ENCODE data around the gene NKG7. TPM values are rescaled to one million over a fixed set of nuclear protein-coding genes. Genes with fewer than 3 reads are reported as not detected.

The NKG7 gene
- total RNA-seq, 4 donors from 2014 or later = 1.3 TPM; not detected in 3

DNA sequence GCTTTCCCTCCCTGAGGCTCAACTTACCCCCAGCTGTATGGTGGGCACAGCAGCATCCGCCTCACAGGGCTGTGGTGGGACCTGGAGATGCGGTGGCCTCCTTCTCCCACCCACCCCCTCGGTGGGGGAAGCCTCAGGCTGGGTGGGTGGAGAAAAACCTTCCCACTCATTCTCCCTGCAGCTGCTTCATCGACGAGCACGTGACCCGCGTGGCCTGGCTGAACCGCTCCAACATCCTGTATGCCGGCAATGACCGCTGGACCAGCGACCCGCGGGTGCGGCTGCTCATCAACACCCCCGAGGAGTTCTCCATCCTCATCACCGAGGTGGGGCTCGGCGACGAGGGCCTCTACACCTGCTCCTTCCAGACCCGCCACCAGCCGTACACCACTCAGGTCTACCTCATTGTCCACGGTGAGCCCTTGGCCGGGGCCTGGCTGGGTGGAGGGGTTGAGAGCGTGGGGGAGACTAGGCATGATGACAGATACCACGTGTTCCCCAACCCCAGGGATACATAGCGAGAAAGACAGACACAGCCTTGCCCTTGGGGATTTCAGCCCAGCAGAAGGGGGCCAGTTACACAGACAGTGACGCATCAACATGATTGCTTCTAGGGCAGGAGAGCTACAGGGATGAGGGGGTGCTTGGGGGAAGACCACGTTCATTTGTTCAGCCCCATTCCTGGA is 48.8 kb downstream of the NKG7 start:
- intact Hi-C loops (cut with DNase I; ENCODE audit: low total_unique reads) = loop anchor here (10.0 kb wide), 1 partner anchor 91 kb away; the partner anchor contains the start of gene SIGLEC10
- no peak for TF ChIP-seq POLR2A (IDR thresholded peaks at IDR 0.05)
- no peak for DNase-seq (ENCODE audit: low spot score in 2 of 2)
- H3K4me3 ChIP-seq (ENCODE audit: low read depth, poor library complexity, severe bottlenecking) = no peak overlapping the region
- WGBS, 2 donors = 69 to 74% methylated on average over 29 of the region's 29 CpGs

DNA sequence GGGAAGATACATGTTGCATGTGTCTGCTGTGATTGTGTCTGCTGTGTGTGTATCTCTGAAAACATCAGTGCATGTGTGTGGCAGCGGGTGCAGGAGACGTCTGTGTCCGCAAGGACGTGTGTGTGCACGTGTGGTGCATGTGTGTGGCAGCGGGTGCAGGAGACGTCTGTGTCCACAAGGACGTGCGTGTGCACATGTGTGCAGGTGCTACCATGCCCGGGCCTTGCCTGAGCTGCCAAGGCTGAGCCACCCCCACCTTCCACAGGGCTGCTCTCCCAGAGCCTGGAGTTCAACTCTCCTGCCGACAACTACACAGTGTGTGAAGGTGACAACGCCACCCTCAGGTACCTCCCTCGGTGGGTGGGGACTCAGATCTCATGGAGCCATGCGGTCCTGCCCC is 50.7 kb downstream of the NKG7 start:
- WGBS, 2 donors = 51 to 63% methylated on average over 11 to 14 of the region's 14 CpGs
- intact Hi-C loops (cut with DNase I; ENCODE audit: low total_unique reads) = loop anchor here (10.0 kb wide), 1 partner anchor 93 kb away; the partner anchor contains the start of gene SIGLEC10
- H3K4me3 ChIP-seq (ENCODE audit: low read depth, poor library complexity, severe bottlenecking) = no peak overlapping the region
- no peak for DNase-seq (ENCODE audit: low spot score in 2 of 2)
- TF ChIP-seq POLR2A (IDR thresholded peaks at IDR 0.05) = no peak
- TF ChIP-seq, protein P1, sequence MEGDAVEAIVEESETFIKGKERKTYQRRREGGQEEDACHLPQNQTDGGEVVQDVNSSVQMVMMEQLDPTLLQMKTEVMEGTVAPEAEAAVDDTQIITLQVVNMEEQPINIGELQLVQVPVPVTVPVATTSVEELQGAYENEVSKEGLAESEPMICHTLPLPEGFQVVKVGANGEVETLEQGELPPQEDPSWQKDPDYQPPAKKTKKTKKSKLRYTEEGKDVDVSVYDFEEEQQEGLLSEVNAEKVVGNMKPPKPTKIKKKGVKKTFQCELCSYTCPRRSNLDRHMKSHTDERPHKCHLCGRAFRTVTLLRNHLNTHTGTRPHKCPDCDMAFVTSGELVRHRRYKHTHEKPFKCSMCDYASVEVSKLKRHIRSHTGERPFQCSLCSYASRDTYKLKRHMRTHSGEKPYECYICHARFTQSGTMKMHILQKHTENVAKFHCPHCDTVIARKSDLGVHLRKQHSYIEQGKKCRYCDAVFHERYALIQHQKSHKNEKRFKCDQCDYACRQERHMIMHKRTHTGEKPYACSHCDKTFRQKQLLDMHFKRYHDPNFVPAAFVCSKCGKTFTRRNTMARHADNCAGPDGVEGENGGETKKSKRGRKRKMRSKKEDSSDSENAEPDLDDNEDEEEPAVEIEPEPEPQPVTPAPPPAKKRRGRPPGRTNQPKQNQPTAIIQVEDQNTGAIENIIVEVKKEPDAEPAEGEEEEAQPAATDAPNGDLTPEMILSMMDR (IDR thresholded peaks at IDR 0.05) = no peak

Other genes starting within 250 kb of the NKG7 start
- 1 to 10 TPM in 2 of 4 donors, under 1 TPM in 2; 0.15 to 2.7 (median 1.2) TPM for gene SIGLEC9, start 247.7 kb downstream of the NKG7 start, total RNA-seq
- not detected for gene SIGLEC7, start 230.4 kb downstream of the NKG7 start, total RNA-seq
- gene CD33, start 147.6 kb downstream of the NKG7 start, total RNA-seq = 1 to 10 TPM; 1.4 to 2.5 (median 2.1) TPM
- gene SIGLECL1, start 121.6 kb downstream of the NKG7 start, total RNA-seq = not detected
- gene IGLON5, start 61.0 kb downstream of the NKG7 start, total RNA-seq = under 1 TPM in 1 of 4 donors, not detected in 3; 0.27 TPM
- 10 to 100 TPM; 31.0 to 42.9 (median 39.5) TPM for gene VSIG10L, start 30.5 kb downstream of the NKG7 start, total RNA-seq
- gene ETFB, start 6.3 kb downstream of the NKG7 start, total RNA-seq = 10 to 100 TPM; 52.5 to 79.2 (median 74.5) TPM
- 1 to 10 TPM in 1 of 4 donors, not detected in 3; 1.8 TPM for gene CLDND2, start 3.7 kb downstream of the NKG7 start, total RNA-seq
- not detected for gene LIM2, start 15.3 kb upstream of the NKG7 start, total RNA-seq
- not detected for gene C19orf84, start 17.9 kb upstream of the NKG7 start, total RNA-seq
- gene SIGLEC10, start 45.0 kb upstream of the NKG7 start, total RNA-seq = 1 to 10 TPM in 3 of 4 donors, under 1 TPM in 1; 0.53 to 8.6 (median 1.8) TPM
- gene SIGLEC8, start 85.8 kb upstream of the NKG7 start, total RNA-seq = under 1 TPM in 3 of 4 donors, not detected in 1; 0.27 to 0.65 (median 0.38) TPM
- not detected for gene CEACAM18, start 105.9 kb upstream of the NKG7 start, total RNA-seq
- gene SIGLEC12, start 129.1 kb upstream of the NKG7 start, total RNA-seq = under 1 TPM in 1 of 4 donors, not detected in 3; 0.54 TPM
- gene SIGLEC6, start 159.0 kb upstream of the NKG7 start, total RNA-seq = 1 to 10 TPM in 1 of 4 donors, under 1 TPM in 1, not detected in 2; 0.47 to 3.4 TPM
- 1 to 10 TPM; 2.0 to 5.3 (median 2.5) TPM for gene ZNF175, start 198.6 kb upstream of the NKG7 start, total RNA-seq

All from lower leg skin (tissue), 4 donors.